NCI-H146 treated with DMSO at 0.1 percent for 48 hours (cell line): ENCODE data around the gene U2AF1L4.

Experiments used
- DNase-seq: peaks from one replicate; lab custom pipeline; 2025; ENCODE audit not compliant: unreplicated experiment; lab: John Stamatoyannopoulos, UW

Gene U2AF1L4

GRCh38 chr19:35742121-35742724 lies 3.0 kb downstream of the U2AF1L4 start, which contains the start of gene IGFLR1:
Gene IGFLR1 (minus strand): TSS chr19:35742452. CDS start chr19:35741180, 1,272 bp downstream.
- DNase-seq, result no peak

GRCh38 chr19:35741203-35741515 lies 4.1 kb downstream of the U2AF1L4 start:
- no peak for DNase-seq

GRCh38 chr19:35740423-35741202 lies 4.6 kb downstream of the U2AF1L4 start:
- DNase-seq, result peak; percentile 98

GRCh38 chr19:35740108-35740422 lies 5.2 kb downstream of the U2AF1L4 start:
- no peak for DNase-seq

GRCh38 chr19:35739275-35740107 lies 5.7 kb downstream of the U2AF1L4 start:
- DNase-seq, result no peak

- no peak for DNase-seq
Observed at GRCh38 chr19:35738887-35739229, 6.4 kb downstream of the U2AF1L4 start.

- no peak for DNase-seq
Observed at GRCh38 chr19:35738021-35738886, 7.0 kb downstream of the U2AF1L4 start.

GRCh38 chr19:35736913-35737886 lies 8.0 kb downstream of the U2AF1L4 start:
- DNase-seq, result no peak

GRCh38 chr19:35734889-35735288 lies 10.3 kb downstream of the U2AF1L4 start:
- DNase-seq, result no peak

GRCh38 chr19:35734273-35734672 lies 10.9 kb downstream of the U2AF1L4 start:
- DNase-seq, result no peak

GRCh38 chr19:35733180-35734125 lies 11.8 kb downstream of the U2AF1L4 start:
- no peak for DNase-seq

GRCh38 chr19:35732540-35733179 lies 12.6 kb downstream of the U2AF1L4 start:
- DNase-seq, result no peak

GRCh38 chr19:35731779-35732405 lies 13.3 kb downstream of the U2AF1L4 start:
- DNase-seq, result no peak

GRCh38 chr19:35731353-35731752 lies 13.9 kb downstream of the U2AF1L4 start:
- no peak for DNase-seq

- no peak for DNase-seq
Observed at GRCh38 chr19:35730326-35730725, 14.9 kb downstream of the U2AF1L4 start.

GRCh38 chr19:35729763-35730162 lies 15.5 kb downstream of the U2AF1L4 start:
- no peak for DNase-seq

- DNase-seq, result no peak
Observed at GRCh38 chr19:35729021-35729420, 16.2 kb downstream of the U2AF1L4 start.
